NK-92 (cell line): Measurements from ENCODE around the gene CPTP.

Source experiments
- DNase-seq: peaks from one replicate; lab custom pipeline; 2025; ENCODE audit not compliant: unreplicated experiment; lab: John Stamatoyannopoulos, UW

The CPTP gene

GRCh38 chr1:1332774-1333480 lies 8.3 kb downstream of the CPTP start:
- DNase-seq = no peak

GRCh38 chr1:1333551-1334241 lies 9.1 kb downstream of the CPTP start:
- no peak for DNase-seq

GRCh38 chr1:1334835-1335234 lies 10.2 kb downstream of the CPTP start:
- no peak for DNase-seq

GRCh38 chr1:1335283-1335682 lies 10.7 kb downstream of the CPTP start:
- no peak for DNase-seq

- no peak for DNase-seq
Measured at GRCh38 chr1:1335792-1336248, 11.2 kb downstream of the CPTP start.

- DNase-seq = no peak
Measured at GRCh38 chr1:1336446-1336845, 11.8 kb downstream of the CPTP start.

GRCh38 chr1:1336931-1337792 lies 12.6 kb downstream of the CPTP start:
- no peak for DNase-seq

- DNase-seq = no peak
Measured at GRCh38 chr1:1337793-1338147, 13.2 kb downstream of the CPTP start.

- no peak for DNase-seq
Measured at GRCh38 chr1:1338278-1338677, 13.7 kb downstream of the CPTP start.

- DNase-seq = no peak
Measured at GRCh38 chr1:1340185-1340584, 15.6 kb downstream of the CPTP start.

GRCh38 chr1:1340791-1341548 lies 16.4 kb downstream of the CPTP start:
- no peak for DNase-seq

- no peak for DNase-seq
Measured at GRCh38 chr1:1341549-1342021, 17.0 kb downstream of the CPTP start.

- no peak for DNase-seq
Measured at GRCh38 chr1:1342061-1342562, 17.5 kb downstream of the CPTP start.

- no peak for DNase-seq
Measured at GRCh38 chr1:1342584-1343115, 18.0 kb downstream of the CPTP start.

- no peak for DNase-seq
Measured at GRCh38 chr1:1343811-1344421, 19.3 kb downstream of the CPTP start.

GRCh38 chr1:1344655-1345361 lies 20.2 kb downstream of the CPTP start:
- DNase-seq = no peak

- DNase-seq = no peak
Measured at GRCh38 chr1:1345384-1345783, 20.8 kb downstream of the CPTP start.

- no peak for DNase-seq
Measured at GRCh38 chr1:1345860-1346500, 21.4 kb downstream of the CPTP start.

GRCh38 chr1:1346501-1346890 lies 21.9 kb downstream of the CPTP start:
- DNase-seq = no peak
